Uterus (tissue), 2 donors: ENCODE results near the gene GALNTL6.

ENCODE experiments used
- POLR2A ChIP-seq, 2 donors: fragments of 450-650 bp; IDR thresholded peaks; one replicate each; pipeline ENCODE4 v1.6.1; 2016; ENCODE audit warnings: antibody characterized with exemption in 2 of 2, mild to moderate bottlenecking in 1 of 2, moderate library complexity in 1 of 2
- TF ChIP-seq, protein P1 (sequence below), 4 experiments: fragments of 200-600 bp in 2 of 4; fragments of 450-650 bp in 2 of 4; sonication (generic) in 2 of 4; IDR thresholded peaks; one replicate each; pipeline ENCODE4 v1.5.1; 2016 to 2019; ENCODE audit warnings: antibody characterized with exemption in 4 of 4, mild to moderate bottlenecking in 2 of 4, moderate library complexity in 1 of 4

DNA sequence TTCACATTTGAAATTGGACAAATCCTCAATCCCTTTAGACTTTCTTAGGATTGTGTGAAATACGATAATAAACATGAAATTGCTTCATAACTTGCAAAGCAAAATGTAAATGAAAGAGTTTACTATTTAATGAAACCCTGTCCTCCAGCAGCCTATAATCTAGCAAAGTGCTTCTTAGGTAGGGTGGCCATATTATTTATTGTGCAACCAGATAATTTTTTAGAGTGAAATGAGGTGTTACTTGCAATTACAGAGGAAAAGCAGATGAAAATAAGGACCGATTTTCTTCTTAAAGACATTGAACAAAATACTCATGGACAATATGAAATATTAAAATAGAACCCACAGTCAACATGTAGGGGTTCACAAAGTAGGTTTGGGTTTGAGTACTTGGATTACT, 1239.2 kb downstream of the GALNTL6 start:
- TF ChIP-seq, protein P1, sequence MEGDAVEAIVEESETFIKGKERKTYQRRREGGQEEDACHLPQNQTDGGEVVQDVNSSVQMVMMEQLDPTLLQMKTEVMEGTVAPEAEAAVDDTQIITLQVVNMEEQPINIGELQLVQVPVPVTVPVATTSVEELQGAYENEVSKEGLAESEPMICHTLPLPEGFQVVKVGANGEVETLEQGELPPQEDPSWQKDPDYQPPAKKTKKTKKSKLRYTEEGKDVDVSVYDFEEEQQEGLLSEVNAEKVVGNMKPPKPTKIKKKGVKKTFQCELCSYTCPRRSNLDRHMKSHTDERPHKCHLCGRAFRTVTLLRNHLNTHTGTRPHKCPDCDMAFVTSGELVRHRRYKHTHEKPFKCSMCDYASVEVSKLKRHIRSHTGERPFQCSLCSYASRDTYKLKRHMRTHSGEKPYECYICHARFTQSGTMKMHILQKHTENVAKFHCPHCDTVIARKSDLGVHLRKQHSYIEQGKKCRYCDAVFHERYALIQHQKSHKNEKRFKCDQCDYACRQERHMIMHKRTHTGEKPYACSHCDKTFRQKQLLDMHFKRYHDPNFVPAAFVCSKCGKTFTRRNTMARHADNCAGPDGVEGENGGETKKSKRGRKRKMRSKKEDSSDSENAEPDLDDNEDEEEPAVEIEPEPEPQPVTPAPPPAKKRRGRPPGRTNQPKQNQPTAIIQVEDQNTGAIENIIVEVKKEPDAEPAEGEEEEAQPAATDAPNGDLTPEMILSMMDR (IDR thresholded peaks at IDR 0.05) = no peak
- TF ChIP-seq POLR2A (IDR thresholded peaks at IDR 0.05) = no peak
